ENCODE results near the gene CES4A. TPM values are rescaled to one million over a fixed set of nuclear protein-coding genes. Genes with fewer than 3 reads are reported as not detected.
A peak's percentile ranks its signal among the peaks of the same experiment; 100 is the strongest.

Gene CES4A
- total and polyA plus RNA-seq, 9 of the 15 experiments (the other 6 are each of a cell fraction or from before 2014, with no cell fraction given): 0.09 to 0.13 (median 0.11) TPM; not detected in 6

DNA sequence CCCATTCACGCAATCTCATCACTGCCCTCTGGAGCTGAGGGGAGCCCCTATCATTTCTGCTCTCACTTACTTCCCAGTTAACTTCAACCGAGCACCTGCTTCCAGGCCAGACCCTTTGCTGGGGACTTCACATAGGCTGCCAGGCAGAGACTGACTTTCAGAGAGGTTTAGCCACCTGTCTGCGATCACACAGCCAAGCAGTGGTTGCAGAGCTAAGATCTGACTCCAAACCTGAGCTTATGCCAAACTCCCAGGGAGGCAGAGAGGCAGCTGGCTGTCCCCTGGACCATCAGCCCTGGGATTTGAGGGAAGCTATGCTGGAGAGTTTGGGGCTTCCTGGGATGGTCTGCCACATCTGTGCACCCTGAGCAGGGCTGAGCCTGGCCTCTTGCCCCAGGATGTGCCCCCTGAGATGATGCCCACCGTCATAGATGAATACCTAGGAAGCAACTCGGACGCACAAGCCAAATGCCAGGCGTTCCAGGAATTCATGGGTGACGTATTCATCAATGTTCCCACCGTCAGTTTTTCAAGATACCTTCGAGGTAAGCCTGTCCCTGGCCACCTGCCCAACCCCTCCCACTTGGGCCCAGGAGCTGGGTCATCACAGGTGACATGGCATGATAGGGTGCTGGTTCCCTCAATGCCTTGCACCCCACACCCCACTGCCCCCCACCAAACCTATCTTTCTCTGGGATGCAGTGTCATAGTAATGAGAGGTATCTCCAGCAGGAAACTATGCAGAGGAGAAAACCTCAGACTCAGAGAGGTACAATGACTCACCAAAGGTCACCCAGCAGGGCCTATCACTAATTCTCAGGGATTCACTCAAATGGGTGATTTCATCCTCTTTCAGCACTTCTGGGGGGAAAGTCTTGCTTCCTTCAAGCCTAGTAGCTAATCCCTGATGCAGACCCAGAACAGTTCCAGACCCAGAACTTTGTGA is 17.3 kb upstream of the CES4A start (continued):
- TF ChIP-seq ZBTB9 (CRISPR knock-in tag; IDR thresholded peaks at IDR 0.05) (no peak), HDAC1 (IDR thresholded peaks at IDR 0.05) (0 out of 4 replicates have a peak, but pooled peaks of 1 of the 2 experiments have one; percentile 31), KAT7 (CRISPR knock-in tag; IDR thresholded peaks at IDR 0.05; ENCODE audit: borderline replicate concordance) (no peak), JUNB (CRISPR knock-in tag; conservative IDR thresholded peaks at IDR 0.05) (no peak), ATF3 (IDR thresholded peaks at IDR 0.05) (peak; percentile 56), ATF3 (CRISPR knock-in tag; conservative IDR thresholded peaks at IDR 0.05) (no peak), TCF3 (CRISPR knock-in tag; IDR thresholded peaks at IDR 0.05) (peak; percentile 40; the same call in 1 of the 2 replicates), ZFP36 (IDR thresholded peaks at IDR 0.05; ENCODE audit: low read depth, low read length, partially characterized antibody) (peak; percentile 62), FOSL1 (tag; conservative IDR thresholded peaks at IDR 0.05) (0 out of 2 replicates have a peak, but pooled peaks have one; percentile 26), CBFA2T2 (conservative IDR thresholded peaks at IDR 0.05) (peak; percentile 44; the same call in 1 of the 2 replicates), RBM14 (IDR thresholded peaks at IDR 0.05; ENCODE audit: borderline replicate concordance, insufficient read depth, low read depth, low read length) (no peak), KDM1A (IDR thresholded peaks at IDR 0.05) (peak; percentile 78 to 82; a peak in 3 of 4 replicates)

Measured in K562 (cell line).